ENCODE measurements around the gene TRIM33.

The TRIM33 gene

DNA sequence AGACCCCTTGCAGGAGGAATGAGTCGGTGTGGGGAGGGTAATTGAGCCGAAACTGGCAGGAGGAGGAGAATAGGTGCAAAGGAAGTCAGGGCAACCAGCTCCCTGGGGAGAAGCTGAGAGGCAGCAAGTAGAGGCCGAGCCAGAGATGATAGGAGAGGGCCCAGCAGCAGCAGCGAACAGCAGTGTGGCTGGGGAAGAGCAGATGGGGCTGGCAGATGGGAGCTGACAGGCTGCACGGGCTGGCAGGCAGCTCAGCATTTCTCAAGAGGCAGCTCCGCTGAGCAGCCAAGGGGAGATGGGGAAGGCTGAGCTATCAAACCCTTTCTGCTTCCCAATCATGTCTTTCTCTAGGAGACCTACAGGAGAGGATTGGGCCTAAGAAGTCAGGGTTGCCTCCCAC lies 158.2 kb downstream of the TRIM33 start:
- Mint-ChIP-seq H3K9me3 (no peaks in the 10 kb centered on the region), H3K36me3 (ENCODE audit: low read depth) (no peaks in the 10 kb centered on the region), H3K27me3 (ENCODE audit: low read depth) (peaks cover 14% of the 10 kb centered on the region), H3K4me3 (no peak overlapping the region), H3K4me1 (peaks cover 17% of the 10 kb centered on the region), H3K27ac (peak overlapping the region; percentile 1 to 57 (median 35))
- TF ChIP-seq, protein P1, sequence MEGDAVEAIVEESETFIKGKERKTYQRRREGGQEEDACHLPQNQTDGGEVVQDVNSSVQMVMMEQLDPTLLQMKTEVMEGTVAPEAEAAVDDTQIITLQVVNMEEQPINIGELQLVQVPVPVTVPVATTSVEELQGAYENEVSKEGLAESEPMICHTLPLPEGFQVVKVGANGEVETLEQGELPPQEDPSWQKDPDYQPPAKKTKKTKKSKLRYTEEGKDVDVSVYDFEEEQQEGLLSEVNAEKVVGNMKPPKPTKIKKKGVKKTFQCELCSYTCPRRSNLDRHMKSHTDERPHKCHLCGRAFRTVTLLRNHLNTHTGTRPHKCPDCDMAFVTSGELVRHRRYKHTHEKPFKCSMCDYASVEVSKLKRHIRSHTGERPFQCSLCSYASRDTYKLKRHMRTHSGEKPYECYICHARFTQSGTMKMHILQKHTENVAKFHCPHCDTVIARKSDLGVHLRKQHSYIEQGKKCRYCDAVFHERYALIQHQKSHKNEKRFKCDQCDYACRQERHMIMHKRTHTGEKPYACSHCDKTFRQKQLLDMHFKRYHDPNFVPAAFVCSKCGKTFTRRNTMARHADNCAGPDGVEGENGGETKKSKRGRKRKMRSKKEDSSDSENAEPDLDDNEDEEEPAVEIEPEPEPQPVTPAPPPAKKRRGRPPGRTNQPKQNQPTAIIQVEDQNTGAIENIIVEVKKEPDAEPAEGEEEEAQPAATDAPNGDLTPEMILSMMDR (IDR thresholded peaks at IDR 0.05; ENCODE audit: unreplicated experiment in 3 of 3) = no peak

DNA sequence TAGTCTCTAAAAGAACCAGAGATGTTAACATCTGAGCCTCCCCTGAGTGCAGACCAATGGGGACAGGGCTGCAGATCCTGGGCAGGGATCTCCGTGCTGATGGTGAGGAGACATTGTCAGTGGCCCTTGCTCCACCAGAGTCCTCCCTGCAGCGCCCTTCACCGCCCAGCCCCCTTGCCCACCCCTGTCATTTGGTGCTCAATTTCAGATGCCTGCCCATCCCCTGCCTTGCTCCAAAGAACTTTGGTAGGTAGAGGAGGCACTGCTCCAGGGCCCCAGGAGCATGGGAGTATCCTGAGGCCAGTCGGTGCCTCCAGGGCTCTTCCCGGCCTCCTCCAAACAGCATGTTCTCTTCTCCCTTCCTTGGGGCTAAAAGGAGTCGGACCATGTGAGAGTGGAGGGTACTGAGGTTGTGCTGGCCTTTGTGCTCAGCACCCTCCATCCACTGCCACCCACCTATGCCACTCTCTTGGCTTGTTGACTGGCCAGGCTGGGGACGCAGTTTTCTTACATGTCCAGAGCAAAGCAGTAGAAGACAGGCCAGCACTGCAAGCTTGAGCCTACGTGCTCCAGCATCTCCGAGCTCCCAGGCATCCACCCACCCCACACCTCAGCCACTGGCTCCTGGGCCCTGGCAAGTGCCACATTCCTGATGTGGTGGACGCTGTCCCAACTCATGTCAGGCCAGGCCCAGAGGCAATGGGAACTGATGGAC lies 160.1 kb downstream of the TRIM33 start:
- no peaks in the 10 kb centered on the region for H3K36me3 Mint-ChIP-seq (ENCODE audit: low read depth)
- no peak overlapping the region for H3K4me3 Mint-ChIP-seq
- H3K9me3 Mint-ChIP-seq = no peaks in the 10 kb centered on the region
- TF ChIP-seq, protein P1 (IDR thresholded peaks at IDR 0.05; ENCODE audit: unreplicated experiment in 3 of 3) = no peak
- peaks cover 22% of the 10 kb centered on the region for H3K4me1 Mint-ChIP-seq
- no peak overlapping the region for H3K27ac Mint-ChIP-seq
- H3K27me3 Mint-ChIP-seq (ENCODE audit: low read depth) = peaks cover 14% of the 10 kb centered on the region

DNA sequence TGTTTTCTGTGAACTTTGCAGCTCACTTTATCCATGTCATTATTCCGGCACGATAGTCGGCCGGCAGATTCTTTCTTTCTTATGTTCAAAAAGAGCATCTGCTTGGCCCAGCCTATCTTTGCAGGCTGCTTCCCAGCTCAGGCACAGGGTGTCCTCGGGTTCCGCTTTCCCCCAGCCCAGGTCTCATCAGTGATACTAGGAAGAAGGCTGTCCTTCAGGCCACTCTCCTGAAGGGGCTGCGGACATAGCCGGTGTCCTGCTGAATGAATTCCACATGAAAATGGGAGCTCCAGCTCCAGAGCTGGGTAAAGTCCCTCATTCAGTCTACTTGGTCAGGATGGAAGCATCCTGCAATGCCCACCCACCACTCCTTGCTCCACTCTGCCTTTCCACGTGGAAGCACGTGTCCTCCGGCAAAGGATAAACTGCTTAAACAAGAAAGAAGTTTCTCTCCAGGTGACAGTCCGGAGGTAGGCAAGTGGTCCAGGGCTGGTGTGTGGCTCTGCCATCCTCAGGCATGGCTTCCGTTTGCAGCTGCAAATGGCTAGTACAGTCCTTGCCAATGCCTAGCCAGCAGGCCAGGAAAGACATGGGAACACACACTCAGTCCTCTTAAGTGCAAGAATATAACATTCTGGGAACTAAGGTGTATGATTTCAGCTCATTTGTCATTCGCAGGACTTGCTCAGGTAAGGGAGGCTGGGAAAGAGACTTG lies 161.0 kb downstream of the TRIM33 start:
- peaks cover 27% of the 10 kb centered on the region for H3K4me1 Mint-ChIP-seq
- no peaks in the 10 kb centered on the region for H3K36me3 Mint-ChIP-seq (ENCODE audit: low read depth)
- TF ChIP-seq, protein P1 (IDR thresholded peaks at IDR 0.05; ENCODE audit: unreplicated experiment in 3 of 3) = no peak
- no peaks in the 10 kb centered on the region for H3K9me3 Mint-ChIP-seq
- H3K27me3 Mint-ChIP-seq (ENCODE audit: low read depth) = peaks cover 14% of the 10 kb centered on the region
- H3K27ac Mint-ChIP-seq = no peak overlapping the region
- no peak overlapping the region for H3K4me3 Mint-ChIP-seq

DNA sequence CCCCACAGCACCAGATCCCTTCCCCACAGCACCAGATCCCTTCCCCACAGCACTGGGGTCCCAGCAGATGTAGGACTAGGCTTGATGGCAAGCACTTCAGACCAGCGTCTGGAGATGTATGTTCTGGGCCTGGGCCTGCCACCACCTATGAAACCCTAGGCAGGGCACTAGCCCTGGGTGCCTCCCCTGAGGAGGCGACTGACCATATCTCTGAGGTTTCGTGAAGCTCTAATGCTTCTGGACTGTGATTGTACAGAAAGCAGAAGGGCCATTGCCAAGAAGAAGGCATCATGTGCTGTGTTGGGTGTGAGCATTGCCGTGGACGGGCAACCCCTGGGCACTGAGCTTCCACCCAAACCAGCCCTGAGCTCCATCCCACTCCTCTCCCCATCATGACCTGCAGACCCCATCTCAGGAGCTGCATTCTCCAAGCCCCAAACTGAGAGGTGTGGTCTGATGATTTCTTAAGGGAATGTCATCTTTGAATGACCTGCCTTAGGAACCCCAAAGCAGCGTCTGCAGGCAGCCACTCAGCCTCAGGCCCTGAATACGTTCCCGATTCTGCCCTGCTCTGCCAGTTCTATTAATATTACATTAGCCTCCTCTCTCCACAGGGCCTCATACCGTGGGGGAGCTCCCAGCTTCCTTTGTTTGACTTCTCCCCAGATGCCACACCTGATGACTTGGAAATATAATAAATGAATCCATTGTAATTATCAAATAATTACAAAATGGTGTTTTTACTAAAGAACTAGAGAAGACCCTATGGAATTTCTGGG lies 163.4 kb downstream of the TRIM33 start:
- Mint-ChIP-seq H3K27me3 (ENCODE audit: low read depth) (peaks cover 8% of the 10 kb centered on the region), H3K36me3 (ENCODE audit: low read depth) (no peaks in the 10 kb centered on the region), H3K9me3 (no peaks in the 10 kb centered on the region), H3K4me1 (peaks cover 18% of the 10 kb centered on the region), H3K27ac (peak overlapping the region in 1 of 3 experiments; percentile 31), H3K4me3 (peak overlapping the region in 1 of 3 experiments; percentile 22)
- TF ChIP-seq, protein P1 (IDR thresholded peaks at IDR 0.05; ENCODE audit: unreplicated experiment in 3 of 3) = no peak

DNA sequence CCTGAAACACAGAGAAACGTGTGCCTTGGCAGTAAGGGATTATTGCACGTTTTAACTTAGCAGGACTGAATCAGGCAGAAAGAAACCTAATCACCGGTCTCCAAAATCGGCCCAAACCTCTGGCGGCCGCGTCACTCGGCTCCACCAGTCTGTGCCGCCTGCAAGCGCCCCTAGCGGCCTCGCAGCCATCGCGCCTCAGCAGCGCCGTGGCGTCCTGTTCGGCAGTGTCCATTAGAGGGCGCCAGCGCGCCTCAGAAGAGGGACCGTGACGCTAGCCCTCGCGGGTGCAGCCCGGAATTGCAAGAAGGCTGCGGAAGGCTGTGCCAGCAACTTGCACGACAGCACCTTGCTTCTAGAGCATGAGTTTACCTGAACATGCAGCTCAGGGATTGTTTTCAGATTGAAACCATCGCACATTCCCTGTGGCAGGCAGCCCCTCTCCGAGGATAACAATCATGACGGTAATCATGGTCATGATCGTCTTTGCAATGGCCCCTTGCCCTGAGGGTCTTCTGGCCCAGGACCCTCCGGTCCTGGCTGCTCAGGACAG lies 164.4 kb downstream of the TRIM33 start:
- no peaks in the 10 kb centered on the region for H3K9me3 Mint-ChIP-seq
- TF ChIP-seq, protein P1 (IDR thresholded peaks at IDR 0.05; ENCODE audit: unreplicated experiment in 3 of 3) = peak; percentile 100
- H3K4me1 Mint-ChIP-seq = peaks cover 16% of the 10 kb centered on the region
- no peaks in the 10 kb centered on the region for H3K36me3 Mint-ChIP-seq (ENCODE audit: low read depth)
- peak overlapping the region; percentile 86 to 89 (median 88) for H3K4me3 Mint-ChIP-seq
- H3K27ac Mint-ChIP-seq = peak overlapping the region; percentile 96 to 99 (median 97)
- H3K27me3 Mint-ChIP-seq (ENCODE audit: low read depth) = peaks cover 6% of the 10 kb centered on the region
